Liver (tissue), 9 donors: Measurements from ENCODE around the gene SREK1IP1. TPM values are rescaled to one million over a fixed set of nuclear protein-coding genes. Genes with fewer than 3 reads are reported as not detected.
A peak's percentile ranks its signal among the peaks of the same experiment; 100 is the strongest.

Source experiments
- DNase-seq: peaks from one replicate; pipeline ENCODE4 v3.0.0-alpha.2; 2017; ENCODE audit warnings: low spot score
- H3K27ac ChIP-seq, 2 donors: one replicate each; pipeline ENCODE4 v1.7.0; 2013; ENCODE audit warnings: inconsistent platforms in 2 of 2, low read length in 2 of 2, control low read depth in 1 of 2, low read depth in 1 of 2, mild to moderate bottlenecking in 1 of 2
- H3K27me3 ChIP-seq, 4 donors: one replicate each; pipeline versions ENCODE4 v1.6.1 to v1.7.0; 2013; ENCODE audit warnings: low read length in 3 of 4, inconsistent platforms in 1 of 4, mild to moderate bottlenecking in 1 of 4, moderate library complexity in 1 of 4; ENCODE audit not compliant: control insufficient read depth in 4 of 4, insufficient read depth in 4 of 4
- H3K36me3 ChIP-seq, 4 donors: one replicate each; pipeline versions ENCODE4 v1.6.1 to v1.7.0; 2013; ENCODE audit warnings: low read length in 3 of 4, mild to moderate bottlenecking in 3 of 4, low read depth in 1 of 4, moderate library complexity in 1 of 4; ENCODE audit not compliant: control insufficient read depth in 4 of 4, insufficient read depth in 3 of 4
- H3K4me1 ChIP-seq, 4 donors: one replicate each; pipeline versions ENCODE4 v1.6.1 to v1.7.0; 2013; ENCODE audit warnings: low read length in 3 of 4, mild to moderate bottlenecking in 3 of 4, moderate library complexity in 1 of 4; ENCODE audit not compliant: control insufficient read depth in 4 of 4, insufficient read depth in 4 of 4
- H3K4me3 ChIP-seq, 3 donors: one replicate each; pipeline versions ENCODE4 v1.6.1 to v1.7.0; 2013; ENCODE audit warnings: low read length in 3 of 3, control low read depth in 1 of 3, low read depth in 1 of 3, mild to moderate bottlenecking in 1 of 3
- H3K9ac ChIP-seq, 2 donors: one replicate each; pipeline ENCODE4 v1.7.0; 2013; ENCODE audit warnings: low read length in 2 of 2, mild to moderate bottlenecking in 2 of 2, moderate library complexity in 2 of 2, control low read depth in 1 of 2, low read depth in 1 of 2
- H3K9me3 ChIP-seq, 4 donors: one replicate each; pipeline versions ENCODE4 v1.6.1 to v1.7.0; 2013; ENCODE audit warnings: low read length in 3 of 4; ENCODE audit not compliant: control insufficient read depth in 4 of 4
- EGR1 ChIP-seq, 2 donors: IDR thresholded peaks; 2 replicates each; pipeline ENCODE4 v1.6.1; 2016 to 2018; ENCODE audit warnings: antibody characterized with exemption in 2 of 2, low read depth in 2 of 2
- FOXA2 ChIP-seq: IDR thresholded peaks from 2 replicates; pipeline ENCODE4 v1.6.1; 2016; ENCODE audit warnings: antibody characterized with exemption
- GABPA ChIP-seq, 2 donors: IDR thresholded peaks in 1 of 2; conservative IDR thresholded peaks in 1 of 2; 2 replicates each; pipeline ENCODE4 v1.6.1; 2016; ENCODE audit warnings: antibody characterized with exemption in 2 of 2, mild to moderate bottlenecking in 1 of 2, moderate library complexity in 1 of 2
- HNF4G ChIP-seq: IDR thresholded peaks from 2 replicates; pipeline ENCODE4 v1.6.1; 2016; ENCODE audit warnings: antibody characterized with exemption
- JUND ChIP-seq, 2 donors: IDR thresholded peaks; 2 replicates each; pipeline ENCODE4 v1.6.1; 2016; ENCODE audit warnings: antibody characterized with exemption in 2 of 2
- NR2F2 ChIP-seq: IDR thresholded peaks from 2 replicates; pipeline ENCODE4 v1.6.1; 2016; ENCODE audit warnings: antibody characterized with exemption
- RAD21 ChIP-seq, 2 donors: IDR thresholded peaks; 2 replicates each; pipeline ENCODE4 v1.6.1; 2016; ENCODE audit warnings: antibody characterized with exemption in 2 of 2, mild to moderate bottlenecking in 2 of 2
- RXRA ChIP-seq, 2 donors: IDR thresholded peaks; 2 replicates each; pipeline ENCODE4 v1.6.1; 2017 to 2018; ENCODE audit warnings: antibody characterized with exemption in 2 of 2, mild to moderate bottlenecking in 1 of 2
- TAF1 ChIP-seq: conservative IDR thresholded peaks from 2 replicates; pipeline ENCODE4 v1.6.1; 2016; ENCODE audit warnings: antibody characterized with exemption, mild to moderate bottlenecking
- YY1 ChIP-seq: IDR thresholded peaks from 2 replicates; pipeline ENCODE4 v1.6.1; 2016; ENCODE audit warnings: antibody characterized with exemption, mild to moderate bottlenecking
- WGBS: extraction: QIAGEN DNeasy Blood & Tissue Kit; methylation state at CpG from one replicate; pipeline ENCODE4 v1.1.7; 2013; 5-methylcytosine and 5-hydroxymethylcytosine counted together
- polyA plus RNA-seq, 2 donors: library from polyadenylated mRNA; stranded (reverse) in 1 of 2; unstranded in 1 of 2; fragments of 200-250 nt in 1 of 2; fragments of >200 nt in 1 of 2; fragmentation: Nextera tagmentation in 1 of 2; extraction: Ambion mirVana in 1 of 2; gene quantifications; one replicate each; pipeline versions ENCODE4 v1.2.1 to v1.2.3, GENCODE V29; 2013 to 2015
- total RNA-seq, 2 donors: library from RNA; depleted of rRNA; stranded (reverse); fragments of >200 nt; gene quantifications; one replicate each; pipeline ENCODE4 v1.2.3, GENCODE V29; 2014
- TF ChIP-seq, protein P1 (sequence below): fragments of 150-350 bp; IDR thresholded peaks from 2 replicates; pipeline ENCODE4 v1.5.1; 2017; ENCODE audit warnings: improper control_type of control experiment, low read depth, low read length; ENCODE audit not compliant: missing input control
- TF ChIP-seq, protein P2 (sequence below): IDR thresholded peaks from 2 replicates; pipeline ENCODE4 v1.6.1; 2016; ENCODE audit warnings: antibody characterized with exemption
- TF ChIP-seq, protein P3 (sequence below): IDR thresholded peaks from 2 replicates; pipeline ENCODE4 v1.6.1; 2016; ENCODE audit warnings: antibody characterized with exemption
- donor health status: healthy.
- donor health status: healthy.
- donor health status: healthy.
- donor health status: healthy.
- donor health status: healthy.

SREK1IP1 gene
- total and polyA plus RNA-seq, 4 donors: 2.9 to 22.0 (median 7.8) TPM

DNA sequence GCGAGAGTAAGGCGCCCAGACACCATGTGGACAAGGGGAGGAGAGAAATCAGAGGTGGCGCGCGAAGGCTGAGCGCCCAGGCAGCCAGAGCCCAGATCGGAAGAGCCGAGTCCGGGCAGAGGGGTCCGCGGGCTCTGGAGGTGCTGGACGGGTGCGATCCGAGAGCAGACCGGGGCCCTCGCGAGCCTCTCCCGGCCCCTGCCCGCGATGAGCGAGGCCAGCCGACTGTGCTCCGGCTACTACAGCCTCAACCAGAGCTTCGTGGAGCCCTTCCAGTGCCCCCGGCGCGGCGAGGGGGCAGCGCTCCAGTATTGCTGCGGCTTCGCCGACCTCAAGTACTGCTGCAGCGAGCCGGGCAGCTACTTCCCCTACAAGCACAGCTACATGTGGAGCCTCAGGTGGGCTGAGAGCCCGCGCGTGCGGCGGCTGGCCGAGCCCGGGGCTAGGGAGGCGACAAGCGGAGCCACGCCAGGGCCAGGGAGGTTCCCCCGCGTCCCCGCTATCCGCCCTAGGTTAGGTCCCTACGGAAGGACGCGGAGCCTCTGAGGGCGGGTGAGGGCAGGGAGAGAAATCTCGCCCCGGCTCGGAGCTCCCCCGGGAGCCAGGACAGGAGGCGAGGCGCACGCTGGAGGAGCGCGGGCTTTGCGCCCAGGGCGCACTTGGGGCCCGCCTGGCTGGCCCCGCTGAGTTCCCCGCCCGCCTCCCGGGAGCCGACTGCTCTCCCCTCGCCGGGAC, 77.9 kb downstream of the SREK1IP1 start, which contains the start of gene SHISAL2B:
Gene SHISAL2B (plus strand): TSS at position 87 of the 735 bp plus-strand sequence. CDS start 121 bp downstream, at position 208.
- DNase-seq: no peak
- Histone ChIP-seq H3K4me3 (peak within 1 kb of the TSS in 2 of 3 donors; percentile 14 to 31), H3K9me3 (no peaks in the 10 kb centered on the region), H3K27me3 (peaks cover 0 to 21% (median 4%) of the 10 kb centered on the region in 4 donors), H3K9ac (no peak within 1 kb of the TSS), H3K27ac (no peak within 1 kb of the TSS), H3K4me1 (peaks cover 7 to 10% (median 9%) of the 10 kb centered on the region in 4 donors), H3K36me3 (no peaks in the 10 kb centered on the region)
- WGBS: 2% methylated on average over 71 of the region's 71 CpGs
- no peak for TF ChIP-seq RXRA (IDR thresholded peaks at IDR 0.05)
- TF ChIP-seq YY1: no peak
- TF ChIP-seq TAF1: no peak

DNA sequence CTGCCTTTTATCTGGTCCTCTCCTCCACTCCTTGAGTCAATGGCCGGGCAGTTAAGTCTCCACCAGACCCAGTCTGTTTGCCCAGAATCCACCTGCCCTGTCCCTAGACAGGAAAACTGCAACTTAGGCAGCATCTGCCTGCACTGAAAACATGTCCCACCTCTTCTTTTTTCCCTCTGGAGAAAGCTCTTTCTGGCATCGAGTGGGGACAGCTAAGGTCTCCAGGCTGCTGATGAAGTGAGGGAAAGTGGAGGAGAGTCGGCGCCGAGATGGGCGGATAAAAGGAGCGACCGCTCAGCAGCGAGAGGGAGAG, 78.4 kb downstream of the SREK1IP1 start:
- no peaks in the 10 kb centered on the region for H3K9me3 ChIP-seq
- H3K27ac ChIP-seq: no peak overlapping the region
- no peak overlapping the region for H3K9ac ChIP-seq
- peak overlapping the region in 1 of 3 donors; percentile 31 for H3K4me3 ChIP-seq
- peaks cover 7 to 10% (median 9%) of the 10 kb centered on the region in 4 donors for H3K4me1 ChIP-seq
- 2% methylated on average over 9 of the region's 9 CpGs for WGBS
- TF ChIP-seq HNF4G: no peak
- no peak for TF ChIP-seq JUND (IDR thresholded peaks at IDR 0.05)
- no peak for TF ChIP-seq FOXA2
- TF ChIP-seq, protein P1, sequence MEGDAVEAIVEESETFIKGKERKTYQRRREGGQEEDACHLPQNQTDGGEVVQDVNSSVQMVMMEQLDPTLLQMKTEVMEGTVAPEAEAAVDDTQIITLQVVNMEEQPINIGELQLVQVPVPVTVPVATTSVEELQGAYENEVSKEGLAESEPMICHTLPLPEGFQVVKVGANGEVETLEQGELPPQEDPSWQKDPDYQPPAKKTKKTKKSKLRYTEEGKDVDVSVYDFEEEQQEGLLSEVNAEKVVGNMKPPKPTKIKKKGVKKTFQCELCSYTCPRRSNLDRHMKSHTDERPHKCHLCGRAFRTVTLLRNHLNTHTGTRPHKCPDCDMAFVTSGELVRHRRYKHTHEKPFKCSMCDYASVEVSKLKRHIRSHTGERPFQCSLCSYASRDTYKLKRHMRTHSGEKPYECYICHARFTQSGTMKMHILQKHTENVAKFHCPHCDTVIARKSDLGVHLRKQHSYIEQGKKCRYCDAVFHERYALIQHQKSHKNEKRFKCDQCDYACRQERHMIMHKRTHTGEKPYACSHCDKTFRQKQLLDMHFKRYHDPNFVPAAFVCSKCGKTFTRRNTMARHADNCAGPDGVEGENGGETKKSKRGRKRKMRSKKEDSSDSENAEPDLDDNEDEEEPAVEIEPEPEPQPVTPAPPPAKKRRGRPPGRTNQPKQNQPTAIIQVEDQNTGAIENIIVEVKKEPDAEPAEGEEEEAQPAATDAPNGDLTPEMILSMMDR: no peak
- peaks cover 0 to 21% (median 4%) of the 10 kb centered on the region in 4 donors for H3K27me3 ChIP-seq
- no peak for DNase-seq
- H3K36me3 ChIP-seq: no peaks in the 10 kb centered on the region

DNA sequence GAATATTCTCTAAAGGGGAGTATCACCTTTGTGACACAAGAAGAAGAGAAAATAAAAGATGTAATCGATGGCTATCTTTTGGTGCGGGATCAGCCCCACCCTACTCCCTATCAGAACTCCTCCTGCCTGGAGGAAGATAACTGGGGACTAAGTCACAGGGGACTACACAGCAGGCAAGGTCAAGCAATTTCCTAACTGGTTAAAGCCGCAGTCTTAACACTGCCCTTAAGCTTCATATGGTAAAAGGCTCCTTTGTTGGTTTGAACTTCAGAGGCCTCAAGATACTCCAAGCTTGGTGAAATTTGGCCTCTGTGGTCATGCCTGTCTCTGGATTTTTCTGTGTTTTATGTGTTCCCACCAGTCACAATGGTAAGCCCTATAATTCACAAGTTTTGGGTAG, 79.5 kb downstream of the SREK1IP1 start:
- Histone ChIP-seq H3K27ac (no peak overlapping the region), H3K9me3 (no peaks in the 10 kb centered on the region), H3K36me3 (no peaks in the 10 kb centered on the region), H3K27me3 (peaks cover 0 to 21% (median 4%) of the 10 kb centered on the region in 4 donors), H3K9ac (no peak overlapping the region), H3K4me1 (peaks cover 7 to 10% (median 9%) of the 10 kb centered on the region in 4 donors), H3K4me3 (no peak overlapping the region)
- no peak for TF ChIP-seq JUND (IDR thresholded peaks at IDR 0.05)
- TF ChIP-seq FOXA2: no peak
- TF ChIP-seq RAD21 (IDR thresholded peaks at IDR 0.05): no peak
- no peak for DNase-seq
- WGBS: 52% methylated on average over 3 of the region's 3 CpGs

DNA sequence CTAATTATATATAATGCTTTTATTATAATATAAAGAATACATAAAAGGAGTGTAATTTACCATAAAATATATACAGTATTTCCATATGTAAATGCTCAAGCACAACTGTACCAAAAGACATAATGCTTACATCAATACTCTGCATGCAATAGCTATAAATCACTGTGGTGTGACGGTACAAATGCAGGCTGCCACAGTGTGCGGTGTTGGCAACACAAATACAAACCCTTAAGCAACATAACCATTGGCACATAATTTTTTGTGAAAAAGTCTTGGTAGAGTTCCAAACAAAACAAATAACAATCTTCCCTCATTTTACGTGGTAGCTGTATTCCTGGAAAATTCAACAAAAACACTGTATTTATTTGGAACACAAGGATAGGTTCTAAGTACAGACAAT, 80.1 kb downstream of the SREK1IP1 start:
- peaks cover 7 to 10% (median 9%) of the 10 kb centered on the region in 4 donors for H3K4me1 ChIP-seq
- H3K9me3 ChIP-seq: no peaks in the 10 kb centered on the region
- peaks cover 0 to 21% (median 4%) of the 10 kb centered on the region in 4 donors for H3K27me3 ChIP-seq
- H3K27ac ChIP-seq: no peak overlapping the region
- H3K9ac ChIP-seq: no peak overlapping the region
- 77% methylated on average over 3 of the region's 3 CpGs for WGBS
- TF ChIP-seq GABPA (IDR thresholded peaks at IDR 0.05 in 1 of 2, conservative IDR thresholded peaks at IDR 0.05 in 1 of 2) (no peak), EGR1 (IDR thresholded peaks at IDR 0.05; ENCODE audit: low read depth in 2 of 2) (no peak), NR2F2 (no peak), RAD21 (IDR thresholded peaks at IDR 0.05) (no peak)
- TF ChIP-seq, protein P2, sequence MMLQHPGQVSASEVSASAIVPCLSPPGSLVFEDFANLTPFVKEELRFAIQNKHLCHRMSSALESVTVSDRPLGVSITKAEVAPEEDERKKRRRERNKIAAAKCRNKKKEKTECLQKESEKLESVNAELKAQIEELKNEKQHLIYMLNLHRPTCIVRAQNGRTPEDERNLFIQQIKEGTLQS: no peak
- TF ChIP-seq, protein P3, sequence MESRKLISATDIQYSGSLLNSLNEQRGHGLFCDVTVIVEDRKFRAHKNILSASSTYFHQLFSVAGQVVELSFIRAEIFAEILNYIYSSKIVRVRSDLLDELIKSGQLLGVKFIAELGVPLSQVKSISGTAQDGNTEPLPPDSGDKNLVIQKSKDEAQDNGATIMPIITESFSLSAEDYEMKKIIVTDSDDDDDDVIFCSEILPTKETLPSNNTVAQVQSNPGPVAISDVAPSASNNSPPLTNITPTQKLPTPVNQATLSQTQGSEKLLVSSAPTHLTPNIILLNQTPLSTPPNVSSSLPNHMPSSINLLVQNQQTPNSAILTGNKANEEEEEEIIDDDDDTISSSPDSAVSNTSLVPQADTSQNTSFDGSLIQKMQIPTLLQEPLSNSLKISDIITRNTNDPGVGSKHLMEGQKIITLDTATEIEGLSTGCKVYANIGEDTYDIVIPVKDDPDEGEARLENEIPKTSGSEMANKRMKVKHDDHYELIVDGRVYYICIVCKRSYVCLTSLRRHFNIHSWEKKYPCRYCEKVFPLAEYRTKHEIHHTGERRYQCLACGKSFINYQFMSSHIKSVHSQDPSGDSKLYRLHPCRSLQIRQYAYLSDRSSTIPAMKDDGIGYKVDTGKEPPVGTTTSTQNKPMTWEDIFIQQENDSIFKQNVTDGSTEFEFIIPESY: no peak
- H3K4me3 ChIP-seq: no peak overlapping the region
- no peak for DNase-seq
- H3K36me3 ChIP-seq: no peaks in the 10 kb centered on the region
